A549 (cell line): ENCODE data around the gene ZNF223.

Experiments
- EP300 ChIP-seq, 2 experiments: fragments of >200 bp; sonication (Bioruptor Twin); formaldehyde crosslinking; IDR thresholded peaks; 2 replicates in 1 of 2; 3 replicates in 1 of 2; pipeline ENCODE4 v1.6.1; 2016 to 2017
- FOSL2 ChIP-seq, 2 experiments: fragments of 450-650 bp in 1 of 2; fragments of >200 bp in 1 of 2; sonication (Bioruptor Twin) in 1 of 2; formaldehyde crosslinking; IDR thresholded peaks; 2 replicates each; pipeline versions ENCODE4 v1.5.0 to v1.6.1; 2016 to 2020; ENCODE audit warnings: mild to moderate bottlenecking in 1 of 2, moderate library complexity in 1 of 2
- JUN ChIP-seq, 2 experiments: fragments of >200 bp; sonication (Bioruptor Twin); formaldehyde crosslinking; IDR thresholded peaks; 2 replicates in 1 of 2; 3 replicates in 1 of 2; pipeline ENCODE4 v1.6.1; 2016 to 2017
- KDM1A ChIP-seq: fragments of 200-600 bp; sonication (generic); IDR thresholded peaks from 2 replicates; pipeline ENCODE4 v1.6.1; 2016; ENCODE audit warnings: low read depth, mild to moderate bottlenecking
- MYC ChIP-seq: IDR thresholded peaks from 2 replicates; pipeline ENCODE4 v1.6.1; 2012; ENCODE audit warnings: mild to moderate bottlenecking, inconsistent platforms, low read length, improper control_type of control experiment, borderline replicate concordance
- NFE2L2 ChIP-seq: fragments of 150-350 bp; conservative IDR thresholded peaks from 2 replicates; pipeline ENCODE4 v1.6.1; 2014; ENCODE audit warnings: low read length
- POLR2A ChIP-seq: IDR thresholded peaks from 2 replicates; pipeline ENCODE4 v1.6.1; 2012; ENCODE audit warnings: mild to moderate bottlenecking, low read length
- POLR2AphosphoS2 ChIP-seq: conservative IDR thresholded peaks from 2 replicates; pipeline ENCODE4 v1.6.1; 2012; ENCODE audit warnings: low read length, improper control_type of control experiment, inconsistent platforms
- RARB ChIP-seq: fragments of 250-450 bp; sonication (Bioruptor Pico); IDR thresholded peaks from 2 replicates; pipeline ENCODE4 v1.8.0; 2021; ENCODE audit warnings: mild to moderate bottlenecking, moderate library complexity
- RCOR1 ChIP-seq: fragments of 150-350 bp; IDR thresholded peaks from 2 replicates; pipeline ENCODE4 v1.6.1; 2014; ENCODE audit warnings: antibody characterized with exemption, low read length, low read depth
- SMC3 ChIP-seq: fragments of >200 bp; sonication (Bioruptor Twin); formaldehyde crosslinking; IDR thresholded peaks from 3 replicates; pipeline ENCODE4 v1.6.1; 2018; ENCODE audit warnings: inconsistent platforms
- TF ChIP-seq, protein P1 (sequence below): IDR thresholded peaks from 2 replicates; pipeline ENCODE4 v1.6.1; 2012
- TF ChIP-seq, protein P2 (sequence below): fragments of >200 bp; sonication (Bioruptor Twin); formaldehyde crosslinking; IDR thresholded peaks from 3 replicates; pipeline ENCODE4 v1.5.1; 2016
- TF ChIP-seq, protein P3 (sequence below): IDR thresholded peaks from 2 replicates; pipeline ENCODE4 v1.6.1; 2012

DNA sequence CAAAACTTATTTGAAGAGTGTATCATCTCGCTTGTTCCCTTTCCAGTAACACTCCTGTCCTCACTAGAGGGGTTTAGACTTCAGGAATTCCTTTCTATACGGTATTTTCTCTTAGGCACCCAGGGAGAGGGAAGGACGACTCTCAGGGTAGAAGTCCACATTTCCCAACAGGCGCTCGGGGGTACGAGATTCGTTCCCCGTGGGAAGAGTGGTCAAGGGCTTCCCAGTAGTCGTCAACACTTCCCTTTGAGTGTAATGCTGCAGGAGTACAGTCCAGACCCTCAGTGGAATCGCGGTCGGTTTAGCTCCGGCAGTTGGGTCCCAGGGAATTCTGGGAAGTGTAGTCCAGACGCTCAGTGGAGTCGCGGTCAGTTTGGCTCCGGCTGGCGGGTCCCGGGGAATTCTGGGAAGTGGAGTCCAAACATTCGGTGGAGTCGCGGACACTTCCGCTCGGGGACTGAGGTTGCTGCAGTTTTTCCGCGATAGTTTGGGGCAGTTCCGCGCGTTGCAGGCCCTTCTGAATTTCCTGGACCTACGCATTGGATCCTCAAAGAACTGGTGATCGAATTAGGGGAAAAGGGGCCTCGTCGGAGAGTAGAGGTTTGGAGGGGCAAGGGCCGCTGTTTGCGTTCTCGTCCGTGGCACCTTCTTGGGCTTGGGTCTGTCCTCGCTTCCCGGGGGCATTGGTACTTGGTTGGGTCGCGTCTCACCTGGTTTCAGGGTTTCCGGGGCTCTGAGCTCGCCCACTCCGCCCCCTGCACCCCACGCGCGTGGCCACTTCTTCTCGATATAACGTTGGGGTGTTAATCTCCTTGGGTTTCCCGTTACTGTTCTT lies 42.3 kb downstream of the ZNF223 start, which contains the start of gene ZNF224:
- TF ChIP-seq, protein P1, sequence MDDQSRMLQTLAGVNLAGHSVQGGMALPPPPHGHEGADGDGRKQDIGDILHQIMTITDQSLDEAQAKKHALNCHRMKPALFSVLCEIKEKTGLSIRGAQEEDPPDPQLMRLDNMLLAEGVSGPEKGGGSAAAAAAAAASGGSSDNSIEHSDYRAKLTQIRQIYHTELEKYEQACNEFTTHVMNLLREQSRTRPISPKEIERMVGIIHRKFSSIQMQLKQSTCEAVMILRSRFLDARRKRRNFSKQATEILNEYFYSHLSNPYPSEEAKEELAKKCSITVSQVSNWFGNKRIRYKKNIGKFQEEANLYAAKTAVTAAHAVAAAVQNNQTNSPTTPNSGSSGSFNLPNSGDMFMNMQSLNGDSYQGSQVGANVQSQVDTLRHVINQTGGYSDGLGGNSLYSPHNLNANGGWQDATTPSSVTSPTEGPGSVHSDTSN: no peak
- TF ChIP-seq, protein P2, sequence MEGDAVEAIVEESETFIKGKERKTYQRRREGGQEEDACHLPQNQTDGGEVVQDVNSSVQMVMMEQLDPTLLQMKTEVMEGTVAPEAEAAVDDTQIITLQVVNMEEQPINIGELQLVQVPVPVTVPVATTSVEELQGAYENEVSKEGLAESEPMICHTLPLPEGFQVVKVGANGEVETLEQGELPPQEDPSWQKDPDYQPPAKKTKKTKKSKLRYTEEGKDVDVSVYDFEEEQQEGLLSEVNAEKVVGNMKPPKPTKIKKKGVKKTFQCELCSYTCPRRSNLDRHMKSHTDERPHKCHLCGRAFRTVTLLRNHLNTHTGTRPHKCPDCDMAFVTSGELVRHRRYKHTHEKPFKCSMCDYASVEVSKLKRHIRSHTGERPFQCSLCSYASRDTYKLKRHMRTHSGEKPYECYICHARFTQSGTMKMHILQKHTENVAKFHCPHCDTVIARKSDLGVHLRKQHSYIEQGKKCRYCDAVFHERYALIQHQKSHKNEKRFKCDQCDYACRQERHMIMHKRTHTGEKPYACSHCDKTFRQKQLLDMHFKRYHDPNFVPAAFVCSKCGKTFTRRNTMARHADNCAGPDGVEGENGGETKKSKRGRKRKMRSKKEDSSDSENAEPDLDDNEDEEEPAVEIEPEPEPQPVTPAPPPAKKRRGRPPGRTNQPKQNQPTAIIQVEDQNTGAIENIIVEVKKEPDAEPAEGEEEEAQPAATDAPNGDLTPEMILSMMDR: no peak
- peak; percentile 34 for TF ChIP-seq POLR2A
- TF ChIP-seq, protein P3, sequence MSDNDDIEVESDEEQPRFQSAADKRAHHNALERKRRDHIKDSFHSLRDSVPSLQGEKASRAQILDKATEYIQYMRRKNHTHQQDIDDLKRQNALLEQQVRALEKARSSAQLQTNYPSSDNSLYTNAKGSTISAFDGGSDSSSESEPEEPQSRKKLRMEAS: peak; percentile 41; the same call in 1 of the 2 replicates
- TF ChIP-seq EP300 (IDR thresholded peaks at IDR 0.05): no peak
- TF ChIP-seq SMC3: no peak
- no peak for TF ChIP-seq POLR2AphosphoS2
- no peak for TF ChIP-seq MYC
- no peak for TF ChIP-seq RCOR1
- TF ChIP-seq KDM1A: no peak
- no peak for TF ChIP-seq RARB
- TF ChIP-seq FOSL2 (IDR thresholded peaks at IDR 0.05): no peak
- TF ChIP-seq FOSL2 (CRISPR knock-in tag; IDR thresholded peaks at IDR 0.05): no peak
- no peak for TF ChIP-seq NFE2L2
- peak; percentile 36 to 61; a peak in 1 of 5 replicates for TF ChIP-seq JUN (IDR thresholded peaks at IDR 0.05)
